PFSK-1 (cell line): ENCODE results near the gene TNIP1.

ENCODE experiments used
- FOXP2 ChIP-seq: optimal IDR thresholded peaks from 2 replicates; pipeline ENCODE3; 2011; ENCODE audit warnings: borderline replicate concordance, control low read depth, inconsistent platforms; ENCODE audit not compliant: insufficient read depth; ENCODE audit errors: extremely low read length, extremely low read depth
- POLR2AphosphoS5 ChIP-seq: IDR thresholded peaks from 2 replicates; pipeline ENCODE4 v1.6.1; 2012; ENCODE audit warnings: low read depth, mild to moderate bottlenecking, control low read depth, low read length, moderate library complexity
- SIN3A ChIP-seq: IDR thresholded peaks from 2 replicates; pipeline ENCODE4 v1.6.1; 2012; ENCODE audit warnings: mild to moderate bottlenecking, low read length, moderate library complexity, borderline replicate concordance; ENCODE audit not compliant: insufficient read depth
- TAF1 ChIP-seq: IDR thresholded peaks from 2 replicates; pipeline ENCODE4 v1.6.1; 2012; ENCODE audit warnings: low read length, control low read depth, borderline replicate concordance; ENCODE audit not compliant: insufficient read depth
- TF ChIP-seq, protein P1 (sequence below), 2 experiments: IDR thresholded peaks; 2 replicates each; pipeline versions ENCODE4 v1.6.1 to v1.8.0; 2011 to 2012; ENCODE audit warnings: low read depth in 2 of 2, low read length in 2 of 2, control low read depth in 1 of 2, inconsistent platforms in 1 of 2, mild to moderate bottlenecking in 1 of 2, moderate library complexity in 1 of 2; ENCODE audit not compliant: insufficient read depth in 1 of 2

The TNIP1 gene

GRCh38 chr5:151052836-151053235 is 28.0 kb downstream of the TNIP1 start:
- no peak for TF ChIP-seq POLR2AphosphoS5
- TF ChIP-seq SIN3A = no peak
- TF ChIP-seq FOXP2 = no peak
- no peak for TF ChIP-seq TAF1
- TF ChIP-seq, protein P1, sequence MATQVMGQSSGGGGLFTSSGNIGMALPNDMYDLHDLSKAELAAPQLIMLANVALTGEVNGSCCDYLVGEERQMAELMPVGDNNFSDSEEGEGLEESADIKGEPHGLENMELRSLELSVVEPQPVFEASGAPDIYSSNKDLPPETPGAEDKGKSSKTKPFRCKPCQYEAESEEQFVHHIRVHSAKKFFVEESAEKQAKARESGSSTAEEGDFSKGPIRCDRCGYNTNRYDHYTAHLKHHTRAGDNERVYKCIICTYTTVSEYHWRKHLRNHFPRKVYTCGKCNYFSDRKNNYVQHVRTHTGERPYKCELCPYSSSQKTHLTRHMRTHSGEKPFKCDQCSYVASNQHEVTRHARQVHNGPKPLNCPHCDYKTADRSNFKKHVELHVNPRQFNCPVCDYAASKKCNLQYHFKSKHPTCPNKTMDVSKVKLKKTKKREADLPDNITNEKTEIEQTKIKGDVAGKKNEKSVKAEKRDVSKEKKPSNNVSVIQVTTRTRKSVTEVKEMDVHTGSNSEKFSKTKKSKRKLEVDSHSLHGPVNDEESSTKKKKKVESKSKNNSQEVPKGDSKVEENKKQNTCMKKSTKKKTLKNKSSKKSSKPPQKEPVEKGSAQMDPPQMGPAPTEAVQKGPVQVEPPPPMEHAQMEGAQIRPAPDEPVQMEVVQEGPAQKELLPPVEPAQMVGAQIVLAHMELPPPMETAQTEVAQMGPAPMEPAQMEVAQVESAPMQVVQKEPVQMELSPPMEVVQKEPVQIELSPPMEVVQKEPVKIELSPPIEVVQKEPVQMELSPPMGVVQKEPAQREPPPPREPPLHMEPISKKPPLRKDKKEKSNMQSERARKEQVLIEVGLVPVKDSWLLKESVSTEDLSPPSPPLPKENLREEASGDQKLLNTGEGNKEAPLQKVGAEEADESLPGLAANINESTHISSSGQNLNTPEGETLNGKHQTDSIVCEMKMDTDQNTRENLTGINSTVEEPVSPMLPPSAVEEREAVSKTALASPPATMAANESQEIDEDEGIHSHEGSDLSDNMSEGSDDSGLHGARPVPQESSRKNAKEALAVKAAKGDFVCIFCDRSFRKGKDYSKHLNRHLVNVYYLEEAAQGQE (IDR thresholded peaks at IDR 0.05; ENCODE audit: insufficient read depth in 1 of 2, low read depth in 2 of 2, low read length in 2 of 2) = no peak

GRCh38 chr5:151051931-151052608 is 28.8 kb downstream of the TNIP1 start:
- TF ChIP-seq TAF1 (no peak), POLR2AphosphoS5 (no peak), SIN3A (no peak), FOXP2 (no peak)
- TF ChIP-seq, protein P1 (IDR thresholded peaks at IDR 0.05; ENCODE audit: insufficient read depth in 1 of 2, low read depth in 2 of 2, low read length in 2 of 2) = no peak

DNA sequence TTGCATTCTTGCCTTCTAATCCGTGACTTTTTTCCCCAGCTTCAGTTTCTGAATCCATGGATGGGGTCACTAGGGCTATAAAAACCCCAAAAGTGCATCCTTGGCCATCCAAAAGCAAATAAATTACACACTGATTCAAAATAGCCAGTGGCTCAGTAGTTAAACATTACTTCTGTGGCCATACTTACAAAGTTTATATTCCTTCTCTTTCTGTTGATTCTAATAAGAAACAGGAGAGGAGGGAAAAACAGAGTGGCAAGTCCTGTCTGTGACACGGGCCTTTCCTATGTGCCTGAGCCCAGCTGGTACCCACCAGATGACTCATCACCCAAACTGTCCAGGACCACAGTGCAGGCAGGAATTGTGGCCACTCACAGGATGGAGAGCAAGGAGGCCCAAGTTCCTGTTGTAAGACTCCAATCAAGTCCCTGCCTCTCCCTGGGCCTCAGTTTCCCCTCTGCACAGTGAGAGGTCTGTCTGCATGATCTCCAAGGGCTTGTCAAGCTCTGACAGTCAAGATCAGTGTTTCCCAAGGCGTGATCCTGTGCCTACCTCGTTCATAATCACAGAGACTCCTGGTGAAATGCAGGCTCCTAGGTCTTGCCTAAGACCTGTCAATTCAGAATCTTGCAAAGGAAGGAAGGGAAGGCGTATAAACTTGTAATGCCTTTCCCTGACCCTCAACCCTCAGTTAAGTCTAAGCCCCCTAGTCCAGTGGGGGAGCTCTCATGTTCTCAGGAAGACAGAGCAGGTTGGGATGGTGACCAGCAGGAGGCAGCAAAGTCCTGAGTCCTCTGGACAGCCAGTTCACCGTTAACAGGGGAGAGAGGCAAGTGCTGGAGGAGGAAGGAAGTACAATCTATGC is 29.5 kb downstream of the TNIP1 start:
- TF ChIP-seq TAF1 = no peak
- TF ChIP-seq POLR2AphosphoS5 = no peak
- TF ChIP-seq, protein P1 (IDR thresholded peaks at IDR 0.05; ENCODE audit: insufficient read depth in 1 of 2, low read depth in 2 of 2, low read length in 2 of 2) = no peak
- no peak for TF ChIP-seq SIN3A
- TF ChIP-seq FOXP2 = peak; percentile 23

DNA sequence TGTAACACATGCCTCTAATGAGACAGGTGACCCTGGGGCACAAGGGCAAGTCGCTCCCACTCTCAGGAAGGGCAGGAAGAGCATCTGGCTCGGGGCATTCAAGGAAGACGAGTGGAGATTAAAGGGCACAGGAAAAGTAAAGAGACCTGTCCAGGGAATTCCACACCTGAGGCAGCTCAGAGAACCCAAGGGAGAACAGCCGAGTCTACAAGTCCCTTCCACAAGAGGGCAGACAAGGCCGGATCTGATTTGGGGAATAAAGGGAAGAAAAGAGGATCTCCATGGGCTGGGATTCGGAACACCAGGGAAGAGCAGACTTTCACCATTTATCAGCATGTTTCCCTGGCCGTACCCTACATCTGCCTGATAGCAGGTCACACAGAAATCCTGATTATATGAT is 32.3 kb downstream of the TNIP1 start:
- TF ChIP-seq, protein P1 (IDR thresholded peaks at IDR 0.05; ENCODE audit: insufficient read depth in 1 of 2, low read depth in 2 of 2, low read length in 2 of 2) = no peak
- TF ChIP-seq SIN3A = no peak
- no peak for TF ChIP-seq FOXP2
- no peak for TF ChIP-seq TAF1
